Spinal cord (tissue), 4 donors: Measurements from ENCODE around the gene YTHDC2. TPM values are rescaled to one million over a fixed set of nuclear protein-coding genes. Genes with fewer than 3 reads are reported as not detected.

ENCODE experiments used
- polyA plus RNA-seq, 2 donors: library from polyadenylated mRNA; unstranded; fragments of 120-200 nt; gene quantifications; one replicate each; pipeline ENCODE4 v1.2.1, GENCODE V29; 2013; ENCODE audit not compliant: insufficient read length in 2 of 2
- small RNA-seq: library from RNA; depleted of rRNA; stranded (forward); fragments of <200 nt; gene quantifications from one replicate; pipeline ENCODE3, GENCODE V24; 2014; ENCODE audit warnings: low replicate concordance
- total RNA-seq, 2 donors: library from RNA; depleted of rRNA in 1 of 2; stranded (reverse); fragments of 120-200 nt in 1 of 2; fragments of >200 nt in 1 of 2; gene quantifications; one replicate each; pipeline versions ENCODE4 v1.2.3 to v1.2.4, GENCODE V29; 2013 to 2014

Gene YTHDC2
- total and polyA plus RNA-seq, 4 donors = 24.1 to 44.6 (median 25.2) TPM

Small RNA genes lying within 50 kb of the gene (small RNA-seq; reads per million reads assigned to genes)
- gene RNU4ATAC13P = not detected

Other genes starting within 250 kb of the YTHDC2 start
- gene TSSK1B, start 78.7 kb upstream of the YTHDC2 start, total RNA-seq = under 1 TPM; 0.06 to 0.10 TPM
- under 1 TPM in 1 of 2 donors, not detected in 1; 0.06 TPM for gene TSSK1B, start 78.7 kb upstream of the YTHDC2 start, polyA plus RNA-seq
- gene MCC, start 25.2 kb upstream of the YTHDC2 start, total RNA-seq = 10 to 100 TPM; 30.3 to 31.7 TPM
- 10 to 100 TPM; 19.2 to 22.9 TPM for gene MCC, start 25.2 kb upstream of the YTHDC2 start, polyA plus RNA-seq